Muscle layer of duodenum (tissue), 2 donors: ENCODE results near the gene VANGL2.

Source experiments
- H3K27ac ChIP-seq: one replicate; pipeline ENCODE4 v1.7.0; 2013; ENCODE audit warnings: mild to moderate bottlenecking, low read length
- H3K27me3 ChIP-seq: one replicate; pipeline ENCODE4 v1.7.0; 2013; ENCODE audit warnings: low read depth, mild to moderate bottlenecking, control low read depth, low read length
- H3K36me3 ChIP-seq, 2 donors: one replicate each; pipeline ENCODE4 v1.7.0; 2013; ENCODE audit warnings: low read length in 2 of 2, control low read depth in 1 of 2, mild to moderate bottlenecking in 1 of 2; ENCODE audit not compliant: insufficient read depth in 2 of 2, control insufficient read depth in 1 of 2
- H3K4me1 ChIP-seq, 2 donors: one replicate each; pipeline ENCODE4 v1.7.0; 2013; ENCODE audit warnings: low read length in 2 of 2, mild to moderate bottlenecking in 2 of 2, control low read depth in 1 of 2, moderate library complexity in 1 of 2; ENCODE audit not compliant: insufficient read depth in 2 of 2, control insufficient read depth in 1 of 2
- H3K4me3 ChIP-seq, 2 donors: one replicate each; pipeline ENCODE4 v1.7.0; 2013; ENCODE audit warnings: low read length in 2 of 2, low read depth in 1 of 2, mild to moderate bottlenecking in 1 of 2
- H3K9me3 ChIP-seq, 2 donors: one replicate each; pipeline ENCODE4 v1.7.0; 2013; ENCODE audit warnings: low read length in 2 of 2, control low read depth in 1 of 2, mild to moderate bottlenecking in 1 of 2; ENCODE audit not compliant: control insufficient read depth in 1 of 2
- donor health status: healthy.

Gene VANGL2

GRCh38 chr1:160362168-160362957, 38.0 kb upstream of the VANGL2 start:
- no peak overlapping the region for H3K27ac ChIP-seq
- no peaks in the 10 kb centered on the region for H3K9me3 ChIP-seq

GRCh38 chr1:160363010-160363409, 37.4 kb upstream of the VANGL2 start:
- Histone ChIP-seq H3K9me3 (no peaks in the 10 kb centered on the region), H3K27me3 (no peaks in the 10 kb centered on the region), H3K4me3 (no peak overlapping the region), H3K27ac (no peak overlapping the region), H3K36me3 (peaks cover 13% of the 10 kb centered on the region in 2 donors), H3K4me1 (no peaks in the 10 kb centered on the region)

More at GRCh38 chr1:160362168-160362957, 38.0 kb upstream of the VANGL2 start:
- Histone ChIP-seq H3K36me3 (peaks cover 17 to 20% of the 10 kb centered on the region in 2 donors), H3K27me3 (no peaks in the 10 kb centered on the region), H3K4me3 (no peak overlapping the region), H3K4me1 (no peaks in the 10 kb centered on the region)

GRCh38 chr1:160363951-160364735, 36.2 kb upstream of the VANGL2 start:
- Histone ChIP-seq H3K4me1 (no peaks in the 10 kb centered on the region), H3K9me3 (no peaks in the 10 kb centered on the region), H3K36me3 (peaks cover 7 to 11% of the 10 kb centered on the region in 2 donors), H3K27ac (no peak overlapping the region), H3K27me3 (no peaks in the 10 kb centered on the region), H3K4me3 (no peak overlapping the region)

- no peak overlapping the region for H3K27ac ChIP-seq
- H3K36me3 ChIP-seq: peaks cover 2 to 4% of the 10 kb centered on the region in 2 donors
- H3K4me1 ChIP-seq: no peaks in the 10 kb centered on the region
- H3K9me3 ChIP-seq: no peaks in the 10 kb centered on the region
- H3K4me3 ChIP-seq: no peak overlapping the region
- H3K27me3 ChIP-seq: no peaks in the 10 kb centered on the region
Observed at GRCh38 chr1:160365325-160365724, 35.0 kb upstream of the VANGL2 start.

GRCh38 chr1:160366731-160367515, 33.4 kb upstream of the VANGL2 start, which contains the start of gene NHLH1:
NHLH1 (plus strand) TSS chr1:160367071; CDS start chr1:160370732, 3,661 bp downstream.
- no peaks in the 10 kb centered on the region for H3K4me1 ChIP-seq
- H3K27me3 ChIP-seq: no peaks in the 10 kb centered on the region
- no peaks in the 10 kb centered on the region for H3K36me3 ChIP-seq
- no peak within 1 kb of the TSS for H3K27ac ChIP-seq
- H3K9me3 ChIP-seq: no peaks in the 10 kb centered on the region
- H3K4me3 ChIP-seq: no peak within 1 kb of the TSS

- H3K9me3 ChIP-seq: no peaks in the 10 kb centered on the region
- no peaks in the 10 kb centered on the region for H3K27me3 ChIP-seq
- no peak overlapping the region for H3K4me3 ChIP-seq
- no peaks in the 10 kb centered on the region for H3K36me3 ChIP-seq
- no peaks in the 10 kb centered on the region for H3K4me1 ChIP-seq
- H3K27ac ChIP-seq: no peak overlapping the region
Observed at GRCh38 chr1:160367516-160367900, 32.9 kb upstream of the VANGL2 start.

GRCh38 chr1:160367934-160368923, 32.1 kb upstream of the VANGL2 start:
- H3K27ac ChIP-seq: no peak overlapping the region
- no peaks in the 10 kb centered on the region for H3K27me3 ChIP-seq
- H3K36me3 ChIP-seq: no peaks in the 10 kb centered on the region
- no peak overlapping the region for H3K4me3 ChIP-seq
- H3K4me1 ChIP-seq: no peaks in the 10 kb centered on the region
- H3K9me3 ChIP-seq: no peaks in the 10 kb centered on the region

- Histone ChIP-seq H3K27me3 (no peaks in the 10 kb centered on the region), H3K9me3 (no peaks in the 10 kb centered on the region), H3K4me1 (no peaks in the 10 kb centered on the region), H3K4me3 (no peak overlapping the region), H3K36me3 (no peaks in the 10 kb centered on the region), H3K27ac (no peak overlapping the region)
Observed at GRCh38 chr1:160369087-160369486, 31.3 kb upstream of the VANGL2 start.

- H3K9me3 ChIP-seq: no peaks in the 10 kb centered on the region
- no peak overlapping the region for H3K4me3 ChIP-seq
Observed at GRCh38 chr1:160370561-160371345, 29.6 kb upstream of the VANGL2 start.

GRCh38 chr1:160371346-160371631, 29.1 kb upstream of the VANGL2 start:
- Histone ChIP-seq H3K4me3 (no peak overlapping the region), H3K9me3 (no peaks in the 10 kb centered on the region), H3K27ac (no peak overlapping the region), H3K27me3 (no peaks in the 10 kb centered on the region), H3K36me3 (no peaks in the 10 kb centered on the region), H3K4me1 (peaks cover 4 to 15% of the 10 kb centered on the region in 2 donors)

More at GRCh38 chr1:160370561-160371345, 29.6 kb upstream of the VANGL2 start:
- Histone ChIP-seq H3K36me3 (no peaks in the 10 kb centered on the region), H3K27ac (no peak overlapping the region), H3K27me3 (no peaks in the 10 kb centered on the region), H3K4me1 (peaks cover 0 to 10% of the 10 kb centered on the region in 2 donors)
